ENCODE data around the gene APEX1.

Gene APEX1

GRCh38 chr14:20477211-20477876 lies 22.3 kb downstream of the APEX1 start:
- TF ChIP-seq GATA2 (IDR thresholded peaks at IDR 0.05; ENCODE audit: low read depth, low read length) (peak; percentile 85), GATA3 (IDR thresholded peaks at IDR 0.05; ENCODE audit: low read depth, low read length) (0 out of 2 replicates have a peak, but pooled peaks have one; percentile 41)

- TF ChIP-seq GATA3 (IDR thresholded peaks at IDR 0.05; ENCODE audit: low read depth, low read length) = no peak
- no peak for TF ChIP-seq GATA2 (IDR thresholded peaks at IDR 0.05; ENCODE audit: low read depth, low read length)
Measured at GRCh38 chr14:20478894-20479293, 23.9 kb downstream of the APEX1 start.

GRCh38 chr14:20482382-20482781 lies 27.4 kb downstream of the APEX1 start:
- TF ChIP-seq GATA2 (IDR thresholded peaks at IDR 0.05; ENCODE audit: low read depth, low read length) = no peak
- no peak for TF ChIP-seq GATA3 (IDR thresholded peaks at IDR 0.05; ENCODE audit: low read depth, low read length)

- TF ChIP-seq GATA3 (IDR thresholded peaks at IDR 0.05; ENCODE audit: low read depth, low read length) (no peak), GATA2 (IDR thresholded peaks at IDR 0.05; ENCODE audit: low read depth, low read length) (no peak)
Measured at GRCh38 chr14:20485900-20486299, 30.9 kb downstream of the APEX1 start.

DNA sequence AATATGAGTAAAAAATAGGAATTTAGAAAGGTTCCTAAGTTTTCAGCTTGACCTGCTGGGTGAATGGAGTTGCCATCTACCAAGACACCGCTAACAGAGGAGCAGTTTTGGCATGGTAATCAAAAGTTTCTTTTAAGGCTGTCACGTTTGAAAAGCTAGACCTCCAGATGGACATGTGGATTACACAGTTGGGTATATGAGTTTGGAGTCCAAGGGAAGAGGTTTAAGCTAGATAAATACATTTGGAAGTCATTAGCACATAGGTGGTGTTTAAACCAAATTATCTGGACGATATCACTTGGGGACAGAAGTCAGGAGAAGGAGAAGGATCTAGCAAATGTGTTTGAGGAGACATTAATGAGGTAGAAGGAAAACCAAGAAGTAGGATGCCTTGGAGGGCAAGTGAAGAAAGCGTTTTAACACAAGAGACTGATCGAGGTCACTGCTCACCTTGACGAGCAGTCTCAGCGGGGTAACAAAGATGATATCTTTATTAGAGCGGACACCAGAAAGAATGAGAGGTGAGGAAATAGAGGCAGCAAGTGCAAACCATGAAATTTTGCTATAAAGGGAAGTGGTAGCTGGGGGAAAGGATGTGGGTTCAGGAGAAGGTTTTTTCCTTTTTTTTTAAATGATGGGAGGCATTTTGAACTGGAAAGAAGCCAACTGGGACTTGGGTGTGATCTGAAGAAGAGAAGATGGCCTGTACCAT lies 31.8 kb downstream of the APEX1 start:
- TF ChIP-seq GATA2 (IDR thresholded peaks at IDR 0.05; ENCODE audit: low read depth, low read length) = no peak
- no peak for TF ChIP-seq GATA3 (IDR thresholded peaks at IDR 0.05; ENCODE audit: low read depth, low read length)

DNA sequence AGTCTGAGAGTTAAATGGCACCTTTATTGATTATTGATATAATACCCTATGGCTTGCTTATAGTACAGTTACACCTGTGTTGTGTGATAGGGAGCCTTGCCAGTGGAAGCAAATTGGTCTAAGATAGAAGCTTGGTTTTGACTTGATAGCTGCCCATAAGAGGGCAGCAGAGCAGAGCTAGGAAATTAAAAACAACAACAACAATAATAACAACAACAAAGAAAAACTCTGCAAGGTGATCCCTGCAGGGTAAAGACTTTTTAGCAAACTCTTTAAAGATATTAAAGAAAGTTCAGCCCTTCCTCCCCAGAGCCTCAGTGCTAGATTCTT lies 32.3 kb downstream of the APEX1 start:
- TF ChIP-seq GATA2 (IDR thresholded peaks at IDR 0.05; ENCODE audit: low read depth, low read length) = no peak
- no peak for TF ChIP-seq GATA3 (IDR thresholded peaks at IDR 0.05; ENCODE audit: low read depth, low read length)

- TF ChIP-seq GATA3 (IDR thresholded peaks at IDR 0.05; ENCODE audit: low read depth, low read length) (no peak), GATA2 (IDR thresholded peaks at IDR 0.05; ENCODE audit: low read depth, low read length) (no peak)
Measured at GRCh38 chr14:20489093-20489994, 34.3 kb downstream of the APEX1 start.

GRCh38 chr14:20490563-20490962 lies 35.5 kb downstream of the APEX1 start:
- TF ChIP-seq GATA3 (IDR thresholded peaks at IDR 0.05; ENCODE audit: low read depth, low read length) (no peak), GATA2 (IDR thresholded peaks at IDR 0.05; ENCODE audit: low read depth, low read length) (no peak)

DNA sequence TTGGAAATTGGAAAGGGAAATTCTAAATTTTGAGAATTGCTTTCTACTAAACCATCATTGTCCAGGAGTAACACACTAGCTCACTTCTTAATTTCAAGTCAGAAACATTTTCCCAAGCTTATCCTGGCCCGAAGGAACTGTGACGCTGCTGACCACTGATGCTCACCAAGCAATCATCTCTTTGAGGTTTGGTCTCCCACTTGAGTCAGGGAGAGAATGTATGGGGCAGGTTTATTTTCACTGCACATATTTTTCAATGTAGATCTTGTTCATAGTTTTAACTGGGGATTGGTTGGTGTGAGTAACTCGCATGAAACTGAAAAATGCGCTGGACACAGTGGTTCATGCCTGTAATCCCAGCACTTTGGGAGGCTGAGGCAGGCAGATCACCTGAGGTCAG lies 37.5 kb downstream of the APEX1 start:
- TF ChIP-seq GATA3 (IDR thresholded peaks at IDR 0.05; ENCODE audit: low read depth, low read length) (no peak), GATA2 (IDR thresholded peaks at IDR 0.05; ENCODE audit: low read depth, low read length) (no peak)

GRCh38 chr14:20493634-20494033 lies 38.6 kb downstream of the APEX1 start:
- TF ChIP-seq GATA3 (IDR thresholded peaks at IDR 0.05; ENCODE audit: low read depth, low read length) (no peak), GATA2 (IDR thresholded peaks at IDR 0.05; ENCODE audit: low read depth, low read length) (no peak)

GRCh38 chr14:20494935-20495766 lies 40.1 kb downstream of the APEX1 start:
- no peak for TF ChIP-seq GATA2 (IDR thresholded peaks at IDR 0.05; ENCODE audit: low read depth, low read length)
- no peak for TF ChIP-seq GATA3 (IDR thresholded peaks at IDR 0.05; ENCODE audit: low read depth, low read length)

GRCh38 chr14:20498622-20499021 lies 43.6 kb downstream of the APEX1 start:
- TF ChIP-seq GATA2 (IDR thresholded peaks at IDR 0.05; ENCODE audit: low read depth, low read length) (no peak), GATA3 (IDR thresholded peaks at IDR 0.05; ENCODE audit: low read depth, low read length) (no peak)

GRCh38 chr14:20499108-20499507 lies 44.1 kb downstream of the APEX1 start:
- TF ChIP-seq GATA2 (IDR thresholded peaks at IDR 0.05; ENCODE audit: low read depth, low read length) (no peak), GATA3 (IDR thresholded peaks at IDR 0.05; ENCODE audit: low read depth, low read length) (no peak)

DNA sequence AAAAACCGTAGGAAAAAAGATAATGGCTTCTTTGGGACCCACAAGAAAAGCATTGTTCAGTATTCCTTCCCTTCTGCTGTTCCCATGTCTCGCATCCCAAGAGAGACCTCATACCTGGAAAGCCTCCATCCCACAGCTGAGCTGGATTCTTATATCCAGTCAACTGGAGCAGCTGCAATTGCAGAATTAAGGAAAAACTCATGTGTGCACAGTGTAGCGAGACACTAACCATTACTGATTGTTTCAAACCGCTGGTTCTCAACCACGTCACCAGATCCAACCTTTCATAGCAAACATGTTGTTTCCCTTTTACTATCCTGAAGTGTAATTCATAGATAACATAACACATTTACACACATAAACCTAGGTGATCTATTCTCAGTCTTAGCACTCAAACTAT lies 44.9 kb downstream of the APEX1 start:
- no peak for TF ChIP-seq GATA2 (IDR thresholded peaks at IDR 0.05; ENCODE audit: low read depth, low read length)
- TF ChIP-seq GATA3 (IDR thresholded peaks at IDR 0.05; ENCODE audit: low read depth, low read length) = no peak

All from SH-SY5Y (cell line).